ENCODE data around the gene PLA2G2C.

The PLA2G2C gene

DNA sequence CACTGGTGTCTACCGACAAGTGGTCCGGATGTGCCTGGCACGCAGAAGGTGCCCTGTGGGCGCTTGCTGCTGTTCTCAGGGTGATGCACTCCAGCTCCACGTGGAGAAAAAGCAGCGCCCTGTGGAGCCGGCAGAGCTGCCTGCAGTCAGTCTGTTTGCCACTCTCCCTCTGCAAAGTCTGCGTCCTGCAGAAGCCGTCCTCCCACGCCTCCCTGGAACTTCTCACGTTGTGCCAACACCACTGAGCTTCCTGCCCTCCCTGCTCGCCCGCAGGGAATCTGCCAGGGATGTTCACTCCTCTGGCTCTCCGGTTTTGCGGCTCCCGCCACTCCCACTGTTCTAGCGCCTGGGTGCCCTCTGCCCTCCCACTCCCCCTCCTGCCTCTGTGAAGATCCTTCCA is 20.3 kb downstream of the PLA2G2C start:
- Histone ChIP-seq H3K27me3 (ENCODE audit: control insufficient read depth in 1 of 2, insufficient read depth in 2 of 2, low read length in 2 of 2) (no peaks in the 10 kb centered on the region), H3K36me3 (ENCODE audit: insufficient read depth, low read length) (no peaks in the 10 kb centered on the region), H3K4me1 (ENCODE audit: insufficient read depth, low read length) (peaks cover 27% of the 10 kb centered on the region), H3K9me3 (ENCODE audit: low read length) (no peaks in the 10 kb centered on the region), H3K27ac (ENCODE audit: low read depth, low read length) (peak overlapping the region; percentile 54), H3K9ac (ENCODE audit: low read length) (no peak overlapping the region), H3K4me3 (ENCODE audit: low read depth in 1 of 2, low read length in 2 of 2) (no peak overlapping the region)

DNA sequence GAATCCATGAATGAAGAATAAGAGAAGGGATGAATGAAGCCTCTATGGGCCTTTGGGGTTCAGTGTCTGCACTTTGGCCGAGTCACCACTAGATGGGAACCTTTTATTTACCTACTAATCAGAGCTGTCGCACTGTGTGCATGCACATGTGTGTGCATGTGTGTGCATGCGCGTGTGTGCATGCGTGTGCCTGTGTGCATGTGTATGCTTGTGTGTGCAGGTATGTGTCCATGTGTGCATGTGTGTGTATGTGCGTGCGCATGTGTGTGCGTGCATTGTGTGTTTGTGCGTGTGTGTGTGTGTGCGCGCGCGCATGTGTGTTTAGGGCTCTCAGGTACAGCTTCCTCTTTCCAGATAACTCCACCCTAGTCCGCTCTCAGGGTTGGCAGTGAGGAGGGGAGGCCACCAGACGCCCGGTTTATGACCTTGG is 20.8 kb downstream of the PLA2G2C start:
- no peaks in the 10 kb centered on the region for H3K9me3 ChIP-seq (ENCODE audit: low read length)
- H3K4me1 ChIP-seq (ENCODE audit: insufficient read depth, low read length), result peaks cover 27% of the 10 kb centered on the region
- no peaks in the 10 kb centered on the region for H3K27me3 ChIP-seq (ENCODE audit: control insufficient read depth in 1 of 2, insufficient read depth in 2 of 2, low read length in 2 of 2)
- H3K27ac ChIP-seq (ENCODE audit: low read depth, low read length), result peak overlapping the region; percentile 54
- H3K36me3 ChIP-seq (ENCODE audit: insufficient read depth, low read length), result no peaks in the 10 kb centered on the region
- no peak overlapping the region for H3K9ac ChIP-seq (ENCODE audit: low read length)
- H3K4me3 ChIP-seq (ENCODE audit: low read depth in 1 of 2, low read length in 2 of 2), result no peak overlapping the region

DNA sequence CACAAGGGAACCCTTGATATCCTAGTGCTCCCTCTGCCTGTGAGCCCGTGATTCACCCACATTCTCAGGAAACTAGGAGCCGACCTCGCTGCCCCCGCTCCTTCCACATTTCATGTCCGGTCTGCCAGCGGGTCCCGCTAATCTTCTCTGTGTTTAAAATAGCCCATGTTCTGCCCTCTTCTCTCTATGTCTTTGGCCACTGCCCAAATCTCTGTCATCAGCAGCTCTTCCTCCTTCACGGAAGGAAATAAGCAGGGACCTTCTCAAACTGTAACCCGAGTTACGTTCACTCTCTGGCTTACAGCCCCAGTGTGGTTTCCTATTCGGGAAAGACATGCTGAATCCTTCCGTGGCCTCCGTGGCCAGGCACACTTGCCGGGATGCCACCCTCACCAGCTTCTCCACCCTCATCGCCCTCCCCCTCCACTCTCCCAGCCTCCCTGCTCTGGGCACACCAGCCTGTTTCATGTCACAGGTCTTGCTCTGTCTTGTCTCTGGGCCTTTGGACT is 21.6 kb downstream of the PLA2G2C start:
- Histone ChIP-seq H3K9ac (ENCODE audit: low read length) (no peak overlapping the region), H3K36me3 (ENCODE audit: insufficient read depth, low read length) (no peaks in the 10 kb centered on the region), H3K4me3 (ENCODE audit: low read depth in 1 of 2, low read length in 2 of 2) (no peak overlapping the region), H3K9me3 (ENCODE audit: low read length) (no peaks in the 10 kb centered on the region), H3K27ac (ENCODE audit: low read depth, low read length) (no peak overlapping the region), H3K4me1 (ENCODE audit: insufficient read depth, low read length) (peaks cover 27% of the 10 kb centered on the region), H3K27me3 (ENCODE audit: control insufficient read depth in 1 of 2, insufficient read depth in 2 of 2, low read length in 2 of 2) (no peaks in the 10 kb centered on the region)

DNA sequence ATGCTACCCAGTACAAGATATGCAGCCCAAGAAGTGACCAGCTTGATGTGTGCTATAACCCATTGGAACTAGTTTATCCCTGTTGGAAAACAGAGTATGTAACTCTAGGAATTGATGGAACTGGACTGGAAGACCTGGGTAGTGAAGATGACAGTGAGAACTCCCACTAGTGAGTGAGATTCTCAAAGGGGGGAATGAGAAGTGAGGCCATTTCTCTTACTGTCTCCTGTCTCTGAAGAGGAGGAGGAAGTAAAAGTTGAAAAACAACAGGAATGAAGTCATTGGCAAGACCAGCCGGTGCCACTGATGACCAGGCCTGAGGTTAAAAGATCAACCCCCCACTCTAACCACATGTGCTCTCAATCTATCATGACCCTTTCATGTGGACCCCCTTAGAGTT is 26.3 kb downstream of the PLA2G2C start:
- Histone ChIP-seq H3K9me3 (ENCODE audit: low read length) (no peaks in the 10 kb centered on the region), H3K36me3 (ENCODE audit: insufficient read depth, low read length) (no peaks in the 10 kb centered on the region), H3K27ac (ENCODE audit: low read depth, low read length) (no peak overlapping the region)

DNA sequence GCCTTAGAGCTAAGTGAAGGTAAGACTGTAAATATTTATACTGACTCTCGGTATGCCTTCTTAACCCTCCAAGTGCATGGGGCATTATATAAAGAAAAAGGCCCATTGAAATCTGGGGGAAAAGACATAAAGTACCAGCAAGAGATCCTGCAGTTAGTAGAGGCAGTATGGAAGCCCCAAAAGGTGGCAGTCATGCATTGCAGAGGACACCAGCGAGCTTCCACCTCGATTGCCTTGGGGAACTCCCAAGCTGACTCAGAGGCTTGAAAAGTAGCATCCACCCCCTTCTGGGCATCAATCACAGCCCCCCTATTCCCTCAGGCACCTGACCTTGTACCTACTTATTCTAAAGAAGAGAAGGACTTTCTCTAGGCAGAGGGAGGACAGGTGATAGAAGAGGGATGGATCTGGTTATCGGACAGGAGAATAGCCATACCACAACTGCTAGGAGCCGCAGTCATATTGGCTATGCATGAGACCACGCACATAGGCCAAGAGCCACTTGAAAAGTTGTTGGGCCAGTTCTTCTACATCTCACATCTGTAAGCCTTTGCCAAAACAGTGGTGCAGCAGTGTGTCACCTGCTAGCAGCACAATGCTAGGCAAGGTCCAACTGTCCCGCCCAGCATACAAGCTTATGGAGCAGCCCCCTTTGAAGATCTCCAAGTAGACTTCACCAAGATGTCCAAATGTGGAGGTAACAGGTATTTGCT is 27.8 kb downstream of the PLA2G2C start:
- H3K27me3 ChIP-seq (ENCODE audit: control insufficient read depth in 1 of 2, insufficient read depth in 2 of 2, low read length in 2 of 2), result no peaks in the 10 kb centered on the region
- no peaks in the 10 kb centered on the region for H3K36me3 ChIP-seq (ENCODE audit: insufficient read depth, low read length)
- H3K9ac ChIP-seq (ENCODE audit: low read length), result no peak overlapping the region
- H3K4me1 ChIP-seq (ENCODE audit: insufficient read depth, low read length), result no peaks in the 10 kb centered on the region
- H3K9me3 ChIP-seq (ENCODE audit: low read length), result no peaks in the 10 kb centered on the region
- H3K27ac ChIP-seq (ENCODE audit: low read depth, low read length), result no peak overlapping the region
- H3K4me3 ChIP-seq (ENCODE audit: low read depth in 1 of 2, low read length in 2 of 2), result no peak overlapping the region

More for the DNA sequence above, 26.3 kb downstream of the PLA2G2C start:
- Histone ChIP-seq H3K9ac (ENCODE audit: low read length) (no peak overlapping the region), H3K4me3 (ENCODE audit: low read depth in 1 of 2, low read length in 2 of 2) (no peak overlapping the region), H3K27me3 (ENCODE audit: control insufficient read depth in 1 of 2, insufficient read depth in 2 of 2, low read length in 2 of 2) (no peaks in the 10 kb centered on the region), H3K4me1 (ENCODE audit: insufficient read depth, low read length) (peaks cover 10% of the 10 kb centered on the region)

DNA sequence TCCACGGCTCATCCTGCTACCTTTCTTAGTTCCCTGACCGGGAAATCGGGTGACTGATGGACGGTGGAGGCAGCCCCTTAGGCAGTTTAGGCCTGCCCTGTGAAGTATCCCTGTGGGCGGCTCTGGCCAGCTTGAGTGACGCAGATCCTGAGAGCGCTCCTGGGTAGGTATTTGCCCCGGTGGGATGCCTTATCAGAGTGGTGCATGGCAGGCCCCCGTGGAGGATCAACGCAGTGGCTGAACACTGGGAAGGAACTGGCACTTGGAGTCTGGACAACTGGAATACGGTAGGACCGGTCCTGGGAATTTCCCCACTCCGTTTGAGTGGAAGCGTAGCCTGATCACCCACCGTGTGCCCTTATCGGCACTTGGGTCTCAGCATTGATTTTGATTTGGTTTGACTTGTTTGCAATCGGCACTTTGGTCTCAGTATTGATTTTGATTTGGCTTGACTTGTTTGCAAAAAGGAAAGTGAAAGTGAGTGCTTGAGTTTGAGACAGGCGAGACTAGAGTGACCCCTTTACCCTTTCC is 32.0 kb downstream of the PLA2G2C start:
- H3K36me3 ChIP-seq (ENCODE audit: insufficient read depth, low read length), result no peaks in the 10 kb centered on the region
- no peak overlapping the region for H3K27ac ChIP-seq (ENCODE audit: low read depth, low read length)
- H3K4me1 ChIP-seq (ENCODE audit: insufficient read depth, low read length), result peaks cover 13% of the 10 kb centered on the region
- no peaks in the 10 kb centered on the region for H3K27me3 ChIP-seq (ENCODE audit: control insufficient read depth in 1 of 2, insufficient read depth in 2 of 2, low read length in 2 of 2)
- no peak overlapping the region for H3K9ac ChIP-seq (ENCODE audit: low read length)
- no peak overlapping the region for H3K4me3 ChIP-seq (ENCODE audit: low read depth in 1 of 2, low read length in 2 of 2)
- H3K9me3 ChIP-seq (ENCODE audit: low read length), result no peaks in the 10 kb centered on the region

DNA sequence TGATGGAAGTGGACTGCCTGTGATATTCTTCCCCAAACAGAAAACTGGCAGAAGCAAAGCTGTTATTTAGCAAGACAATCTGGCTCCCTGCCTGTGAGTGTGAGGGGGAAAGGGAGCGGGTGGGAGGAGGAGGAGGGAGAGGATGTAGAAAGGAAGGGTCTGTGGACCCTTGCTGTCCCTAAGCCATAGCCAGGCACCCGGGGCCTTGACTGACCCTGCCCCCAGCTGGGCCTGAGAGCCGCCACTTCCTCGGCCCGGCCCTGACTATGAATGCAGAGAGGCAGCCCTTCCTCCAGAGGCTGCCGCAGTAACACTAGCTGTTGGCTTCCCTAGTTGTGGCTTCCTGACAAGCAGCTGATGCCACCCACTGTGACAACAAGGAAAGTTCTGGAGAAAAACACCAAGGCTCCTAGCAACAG is 33.3 kb downstream of the PLA2G2C start:
- peaks cover 13% of the 10 kb centered on the region for H3K4me1 ChIP-seq (ENCODE audit: insufficient read depth, low read length)
- no peak overlapping the region for H3K4me3 ChIP-seq (ENCODE audit: low read depth in 1 of 2, low read length in 2 of 2)
- no peak overlapping the region for H3K9ac ChIP-seq (ENCODE audit: low read length)
- H3K27ac ChIP-seq (ENCODE audit: low read depth, low read length), result no peak overlapping the region
- no peaks in the 10 kb centered on the region for H3K9me3 ChIP-seq (ENCODE audit: low read length)
- H3K27me3 ChIP-seq (ENCODE audit: control insufficient read depth in 1 of 2, insufficient read depth in 2 of 2, low read length in 2 of 2), result no peaks in the 10 kb centered on the region
- H3K36me3 ChIP-seq (ENCODE audit: insufficient read depth, low read length), result no peaks in the 10 kb centered on the region

DNA sequence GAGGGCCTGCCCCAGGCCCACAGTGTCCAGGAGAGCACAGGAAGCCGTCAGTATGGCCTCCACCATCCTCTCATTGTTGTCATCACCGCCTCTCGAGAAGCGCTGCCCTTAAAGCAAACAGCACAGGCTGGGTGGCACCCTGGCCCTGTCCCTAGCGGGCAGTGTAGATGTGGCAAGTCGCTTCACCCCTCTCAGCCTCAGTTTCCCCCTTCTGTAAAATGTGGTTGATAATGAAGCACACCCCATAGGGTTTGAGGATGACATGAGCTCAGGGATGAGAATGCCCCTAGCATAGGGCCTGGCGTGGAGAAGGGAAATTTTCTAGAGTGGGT is 33.8 kb downstream of the PLA2G2C start:
- Histone ChIP-seq H3K9me3 (ENCODE audit: low read length) (no peaks in the 10 kb centered on the region), H3K27me3 (ENCODE audit: control insufficient read depth in 1 of 2, insufficient read depth in 2 of 2, low read length in 2 of 2) (no peaks in the 10 kb centered on the region), H3K4me1 (ENCODE audit: insufficient read depth, low read length) (peaks cover 13% of the 10 kb centered on the region), H3K9ac (ENCODE audit: low read length) (no peak overlapping the region), H3K4me3 (ENCODE audit: low read depth in 1 of 2, low read length in 2 of 2) (peak overlapping the region in 1 of 2 donors; percentile 63), H3K27ac (ENCODE audit: low read depth, low read length) (no peak overlapping the region), H3K36me3 (ENCODE audit: insufficient read depth, low read length) (no peaks in the 10 kb centered on the region)

DNA sequence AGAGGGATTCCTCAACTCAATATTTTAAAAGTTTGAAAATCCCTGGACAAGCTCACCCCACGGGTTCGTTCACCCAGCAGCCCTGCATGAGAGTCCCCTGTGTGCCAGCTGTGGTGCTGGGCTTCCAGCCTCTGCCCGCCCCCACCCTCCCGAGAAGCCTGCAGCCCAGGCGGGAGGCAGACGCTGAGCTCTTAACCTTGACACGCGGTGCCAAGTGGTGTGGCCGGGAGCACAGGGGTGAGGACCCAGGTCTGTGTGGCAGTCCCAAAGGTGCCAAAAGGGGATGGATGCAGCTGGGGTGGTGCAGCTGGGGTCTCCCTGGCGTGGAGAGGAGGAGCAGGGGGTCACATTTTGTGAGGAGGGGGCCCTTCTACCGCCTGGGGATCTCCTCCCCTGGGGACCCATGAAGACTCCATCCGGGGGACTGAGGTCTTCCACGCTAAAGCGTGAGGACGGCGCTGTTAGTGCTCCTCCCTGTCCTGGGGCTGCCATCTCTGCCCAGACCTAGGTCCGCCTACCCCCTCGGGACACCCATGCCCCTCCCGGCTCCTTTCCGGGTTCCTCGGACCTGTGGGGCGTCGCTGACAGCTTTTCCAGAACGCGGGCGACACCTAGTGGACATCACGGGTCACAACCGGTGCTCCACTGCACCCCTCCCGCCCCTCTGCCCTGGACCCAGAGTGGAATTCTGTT is 34.3 kb downstream of the PLA2G2C start:
- Histone ChIP-seq H3K4me1 (ENCODE audit: insufficient read depth, low read length) (peaks cover 13% of the 10 kb centered on the region), H3K4me3 (ENCODE audit: low read depth in 1 of 2, low read length in 2 of 2) (peak overlapping the region; percentile 59 to 63), H3K36me3 (ENCODE audit: insufficient read depth, low read length) (no peaks in the 10 kb centered on the region), H3K27me3 (ENCODE audit: control insufficient read depth in 1 of 2, insufficient read depth in 2 of 2, low read length in 2 of 2) (no peaks in the 10 kb centered on the region), H3K27ac (ENCODE audit: low read depth, low read length) (no peak overlapping the region), H3K9me3 (ENCODE audit: low read length) (no peaks in the 10 kb centered on the region), H3K9ac (ENCODE audit: low read length) (peak overlapping the region; percentile 57)

DNA sequence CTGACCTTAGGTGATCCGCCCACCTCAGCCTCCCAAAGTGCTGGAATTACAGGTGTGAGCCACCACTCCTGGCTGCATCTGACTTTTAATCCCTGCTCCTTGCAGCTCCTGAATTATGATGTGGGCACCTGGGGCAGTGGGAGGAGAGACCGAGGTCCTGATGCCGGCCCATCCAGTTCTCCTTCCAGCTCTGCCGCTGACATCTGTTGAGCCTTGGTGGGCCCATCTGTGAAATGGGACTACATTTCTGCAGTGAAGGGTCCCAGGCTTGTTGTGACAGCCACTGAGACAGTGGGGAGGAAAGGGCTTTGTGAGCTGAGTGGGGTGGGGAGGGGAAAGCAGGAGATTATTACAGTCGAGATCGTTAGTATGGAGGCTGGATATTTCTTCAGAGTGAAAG is 35.3 kb downstream of the PLA2G2C start:
- Histone ChIP-seq H3K27me3 (ENCODE audit: control insufficient read depth in 1 of 2, insufficient read depth in 2 of 2, low read length in 2 of 2) (no peaks in the 10 kb centered on the region), H3K4me1 (ENCODE audit: insufficient read depth, low read length) (peaks cover 13% of the 10 kb centered on the region), H3K9ac (ENCODE audit: low read length) (no peak overlapping the region), H3K27ac (ENCODE audit: low read depth, low read length) (no peak overlapping the region), H3K9me3 (ENCODE audit: low read length) (no peaks in the 10 kb centered on the region), H3K36me3 (ENCODE audit: insufficient read depth, low read length) (no peaks in the 10 kb centered on the region), H3K4me3 (ENCODE audit: low read depth in 1 of 2, low read length in 2 of 2) (no peak overlapping the region)

DNA sequence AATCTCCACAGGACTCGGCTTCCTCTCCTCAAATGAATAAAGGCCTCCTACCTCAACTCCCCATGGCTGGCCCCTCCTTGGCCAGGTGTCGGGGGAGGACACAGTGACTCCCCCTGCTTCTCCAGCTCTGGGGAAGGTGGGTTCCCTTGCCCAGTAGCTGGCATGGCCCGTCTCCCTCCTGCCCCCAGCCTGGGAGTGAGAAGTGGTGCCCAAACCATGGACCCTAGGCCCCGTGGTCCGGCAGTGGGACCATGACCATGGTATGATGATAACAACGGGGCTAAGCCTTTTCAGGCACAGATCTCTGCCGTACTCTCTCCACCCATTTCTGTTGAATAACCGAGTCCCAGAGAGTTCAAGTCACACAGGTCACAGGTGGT is 36.0 kb downstream of the PLA2G2C start:
- Histone ChIP-seq H3K4me1 (ENCODE audit: insufficient read depth, low read length) (peaks cover 13% of the 10 kb centered on the region), H3K36me3 (ENCODE audit: insufficient read depth, low read length) (no peaks in the 10 kb centered on the region)

More for the DNA sequence above, 36.0 kb downstream of the PLA2G2C start:
- Histone ChIP-seq H3K4me3 (ENCODE audit: low read depth in 1 of 2, low read length in 2 of 2) (no peak overlapping the region), H3K9me3 (ENCODE audit: low read length) (no peaks in the 10 kb centered on the region), H3K27me3 (ENCODE audit: control insufficient read depth in 1 of 2, insufficient read depth in 2 of 2, low read length in 2 of 2) (no peaks in the 10 kb centered on the region), H3K9ac (ENCODE audit: low read length) (no peak overlapping the region), H3K27ac (ENCODE audit: low read depth, low read length) (no peak overlapping the region)

All from muscle layer of colon (tissue), 2 donors.